ENCODE results near the gene POC1A.

Gene POC1A

DNA sequence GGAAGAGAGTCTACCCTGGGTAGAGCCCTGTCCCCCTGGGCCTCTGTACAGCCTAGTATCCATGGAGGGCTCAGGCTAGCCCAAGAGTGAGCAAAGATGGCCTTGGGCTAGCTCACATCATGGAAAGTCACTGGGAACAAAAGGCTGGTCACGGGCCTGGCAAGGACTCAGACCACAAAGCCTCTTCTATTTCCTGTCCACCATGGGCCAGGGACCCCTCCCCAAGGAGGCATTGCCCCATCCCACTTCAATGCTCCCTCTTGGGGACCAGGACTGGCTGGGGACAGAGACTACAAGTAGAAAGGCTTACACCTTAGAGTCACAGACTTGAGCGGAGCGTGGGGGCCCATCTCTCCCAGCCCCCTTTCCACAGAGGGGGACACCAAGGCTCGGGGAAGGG is 114.8 kb downstream of the POC1A start:
- ChIA-PET CTCF (interaction anchor here (1.0 to 1.6 kb wide), 2 partner anchors 10 to 13 kb away, joined by 4 to 6 read pairs; no protein-coding TSS in a partner anchor), POLR2A (no interaction called here)
- no peak for TF ChIP-seq CTCF (IDR thresholded peaks at IDR 0.05; ENCODE audit: insufficient read depth, low read length, missing control alignments)
- no peak for DNase-seq (ENCODE audit: low read depth, low spot score)
- no peak overlapping the region for H3K4me3 ChIP-seq (ENCODE audit: low read depth, low read length)

- POLR2A ChIA-PET, result interaction anchor here (0.6 kb wide), 1 partner anchor 337 kb away, joined by 3 read pairs; no protein-coding TSS in a partner anchor
- TF ChIP-seq CTCF (IDR thresholded peaks at IDR 0.05; ENCODE audit: insufficient read depth, low read length, missing control alignments), result no peak
- no peak overlapping the region for H3K4me3 ChIP-seq (ENCODE audit: low read depth, low read length)
- DNase-seq (ENCODE audit: low read depth, low spot score), result no peak
- CTCF ChIA-PET, result interaction anchor here (1.0 to 2.5 kb wide), 4 partner anchors 9 to 34 kb away, joined by 3 to 11 read pairs (median 5); no protein-coding TSS in a partner anchor
These were observed 116.0 kb downstream of the POC1A start for GRCh38 chr3:52038227-52038626.

DNA sequence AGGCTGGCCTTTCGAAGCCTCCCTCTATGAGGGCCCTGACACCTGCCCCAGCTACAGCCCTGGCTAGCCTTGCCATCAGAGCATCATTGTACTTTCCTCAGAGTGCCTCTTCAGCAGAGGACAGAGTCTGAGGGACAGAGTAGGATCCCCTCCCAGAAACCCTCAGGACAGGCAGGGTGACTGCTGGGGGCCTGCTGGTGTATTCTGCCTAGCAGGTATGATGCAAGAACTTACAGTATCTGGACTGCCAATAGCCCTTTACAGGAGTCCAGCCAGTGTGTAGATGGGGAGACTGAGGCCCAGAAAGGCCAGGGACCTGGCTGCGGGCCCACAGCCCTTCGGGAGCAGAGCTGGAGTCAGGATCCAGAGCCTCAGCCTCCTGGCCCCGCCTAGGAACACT is 116.9 kb downstream of the POC1A start:
- ChIA-PET CTCF (interaction anchor here (0.6 to 2.5 kb wide), 6 partner anchors 15 to 86 kb away, joined by 3 to 11 read pairs (median 4); partner anchors contain the start of gene RPL29), POLR2A (interaction anchor here (1.9 kb wide), 1 partner anchor 9 kb away, joined by 6 read pairs; no protein-coding TSS in a partner anchor)
- no peak for DNase-seq (ENCODE audit: low read depth, low spot score)
- H3K4me3 ChIP-seq (ENCODE audit: low read depth, low read length), result no peak overlapping the region
- no peak for TF ChIP-seq CTCF (IDR thresholded peaks at IDR 0.05; ENCODE audit: insufficient read depth, low read length, missing control alignments)

- ChIA-PET POLR2A (interaction anchor here (1.9 kb wide), 1 partner anchor 10 kb away, joined by 6 read pairs; no protein-coding TSS in a partner anchor), CTCF (interaction anchor here (0.6 to 2.5 kb wide), 7 partner anchors 14 to 87 kb away, joined by 3 to 11 read pairs (median 5); partner anchors contain the start of gene RPL29)
- TF ChIP-seq CTCF (IDR thresholded peaks at IDR 0.05; ENCODE audit: insufficient read depth, low read length, missing control alignments), result no peak
- no peak overlapping the region for H3K4me3 ChIP-seq (ENCODE audit: low read depth, low read length)
- no peak for DNase-seq (ENCODE audit: low read depth, low spot score)
These were observed 117.4 kb downstream of the POC1A start for GRCh38 chr3:52036829-52037228.

DNA sequence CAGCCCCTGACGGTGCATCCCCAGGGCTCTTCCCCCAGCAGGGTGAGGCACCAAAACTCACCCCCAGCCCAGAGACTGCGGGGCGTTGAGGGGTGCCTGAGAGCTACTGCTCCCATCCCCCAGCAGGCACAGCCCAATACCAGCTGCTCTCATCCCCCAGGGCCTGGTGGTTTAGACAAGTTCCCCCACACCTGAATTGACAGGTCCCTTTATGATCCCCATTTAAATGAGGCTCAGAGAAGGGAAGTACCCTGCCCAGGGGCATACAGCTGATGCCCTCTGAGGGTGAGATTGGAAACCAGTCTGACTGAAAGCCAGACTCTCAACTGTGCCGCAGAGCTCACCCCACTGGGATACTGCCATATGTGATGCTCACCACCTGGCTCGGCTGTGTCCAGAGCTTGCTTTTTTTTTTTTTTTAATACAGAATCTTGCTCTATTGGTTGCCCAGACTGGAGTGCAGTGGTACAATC is 118.0 kb downstream of the POC1A start:
- POLR2A ChIA-PET, result interaction anchor here (1.9 kb wide), 1 partner anchor 10 kb away, joined by 6 read pairs; no protein-coding TSS in a partner anchor
- DNase-seq (ENCODE audit: low read depth, low spot score), result no peak
- TF ChIP-seq CTCF (IDR thresholded peaks at IDR 0.05; ENCODE audit: insufficient read depth, low read length, missing control alignments), result no peak
- CTCF ChIA-PET, result interaction anchor here (1.2 to 2.5 kb wide), 7 partner anchors 14 to 87 kb away, joined by 3 to 11 read pairs (median 5); no protein-coding TSS in a partner anchor
- H3K4me3 ChIP-seq (ENCODE audit: low read depth, low read length), result no peak overlapping the region

- no peak overlapping the region for H3K4me3 ChIP-seq (ENCODE audit: low read depth, low read length)
- ChIA-PET POLR2A (no interaction called here), CTCF (interaction anchor here (0.9 to 1.5 kb wide), 3 partner anchors 18 to 109 kb away, joined by 3 to 4 read pairs (median 3); no protein-coding TSS in a partner anchor)
- DNase-seq (ENCODE audit: low read depth, low spot score), result no peak
- no peak for TF ChIP-seq CTCF (IDR thresholded peaks at IDR 0.05; ENCODE audit: insufficient read depth, low read length, missing control alignments)
These were observed 119.6 kb downstream of the POC1A start for GRCh38 chr3:52034651-52035050.
